NCI-H1092 (cell line): Measurements from ENCODE around the gene ST6GALNAC1.

Experiments used
- DNase-seq: peaks from one replicate; lab custom pipeline; 2025; lab: John Stamatoyannopoulos, UW

The ST6GALNAC1 gene

GRCh38 chr17:76676629-76677028 lies 33.1 kb upstream of the ST6GALNAC1 start:
- DNase-seq = no peak

- no peak for DNase-seq
Observed at GRCh38 chr17:76675648-76676047, 32.1 kb upstream of the ST6GALNAC1 start.

- no peak for DNase-seq
Observed at GRCh38 chr17:76674600-76674999, 31.0 kb upstream of the ST6GALNAC1 start.

GRCh38 chr17:76673729-76674128 lies 30.2 kb upstream of the ST6GALNAC1 start:
- no peak for DNase-seq

GRCh38 chr17:76672892-76673291 lies 29.3 kb upstream of the ST6GALNAC1 start:
- no peak for DNase-seq

GRCh38 chr17:76672270-76672851 lies 28.8 kb upstream of the ST6GALNAC1 start:
- no peak for DNase-seq

GRCh38 chr17:76671912-76672262 lies 28.3 kb upstream of the ST6GALNAC1 start:
- no peak for DNase-seq

- DNase-seq = peak; percentile 100
Observed at GRCh38 chr17:76671123-76671911, 27.8 kb upstream of the ST6GALNAC1 start.

GRCh38 chr17:76670718-76671122 lies 27.2 kb upstream of the ST6GALNAC1 start:
- no peak for DNase-seq

- DNase-seq = no peak
Observed at GRCh38 chr17:76670020-76670717, 26.6 kb upstream of the ST6GALNAC1 start.

GRCh38 chr17:76667786-76668453 lies 24.4 kb upstream of the ST6GALNAC1 start:
- no peak for DNase-seq

- no peak for DNase-seq
Observed at GRCh38 chr17:76667491-76667755, 23.9 kb upstream of the ST6GALNAC1 start.

GRCh38 chr17:76660656-76661042 lies 17.1 kb upstream of the ST6GALNAC1 start:
- no peak for DNase-seq

GRCh38 chr17:76659928-76660655 lies 16.5 kb upstream of the ST6GALNAC1 start:
- no peak for DNase-seq

- DNase-seq = no peak
Observed at GRCh38 chr17:76658242-76658662, 14.7 kb upstream of the ST6GALNAC1 start.

GRCh38 chr17:76657505-76658241 lies 14.1 kb upstream of the ST6GALNAC1 start:
- DNase-seq = no peak

GRCh38 chr17:76654408-76654807 lies 10.9 kb upstream of the ST6GALNAC1 start:
- no peak for DNase-seq

GRCh38 chr17:76650504-76650903 lies 6.9 kb upstream of the ST6GALNAC1 start:
- no peak for DNase-seq

GRCh38 chr17:76646712-76647111 lies 3.2 kb upstream of the ST6GALNAC1 start:
- no peak for DNase-seq

GRCh38 chr17:76645481-76645880 lies 1.9 kb upstream of the ST6GALNAC1 start:
- no peak for DNase-seq

- no peak for DNase-seq
Observed at GRCh38 chr17:76644995-76645394, 1.4 kb upstream of the ST6GALNAC1 start.

- no peak for DNase-seq
Observed at GRCh38 chr17:76642994-76643393, 563 bp downstream of the ST6GALNAC1 start.
